GM13977 (cell line): ENCODE measurements around the gene MKLN1.

Experiments
- DNase-seq: peaks from one replicate; pipeline ENCODE4 v3.0.0; 2012; ENCODE audit warnings: low spot score
- CTCF ChIP-seq: IDR thresholded peaks from 2 replicates; pipeline ENCODE4 v1.5.1; 2012; ENCODE audit warnings: mild to moderate bottlenecking, control low read depth; ENCODE audit not compliant: insufficient read depth; ENCODE audit errors: extremely low read depth, missing control alignments
- in situ Hi-C: fragments of 300-500 bp; cut with MboI; formaldehyde crosslinking; loops from one replicate; pipeline ENCODE4 v1.12.0; 2022; ENCODE audit warnings: low sequenced_read_pairs, low pct_unique_long_range_greater_than_20kb, mixed read lengths, inconsistent platforms; ENCODE audit not compliant: unreplicated experiment

Gene MKLN1

GRCh38 chr7:131370523-131370968, 42.9 kb downstream of the MKLN1 start:
- in situ Hi-C loops, result no loop called here

DNA sequence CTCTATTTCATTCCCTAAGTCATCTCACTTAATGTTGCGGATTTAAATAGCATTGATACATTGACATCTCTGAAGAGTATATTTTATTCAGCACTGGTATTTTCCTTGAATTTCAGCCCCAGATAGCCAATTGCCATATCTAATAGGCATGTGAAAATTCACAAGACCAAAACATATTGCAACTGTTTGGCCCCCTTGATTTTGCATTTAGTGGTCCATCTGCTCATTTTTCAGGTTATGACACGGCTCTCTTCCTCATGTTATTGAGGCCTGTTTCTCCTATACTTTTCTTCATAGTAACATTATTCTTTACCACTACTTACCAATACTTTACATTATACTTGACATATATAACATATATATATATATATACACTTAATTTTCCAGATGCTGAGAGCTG, 43.7 kb downstream of the MKLN1 start:
- in situ Hi-C loops, result no loop called here
- no peak for TF ChIP-seq CTCF
- DNase-seq, result no peak

More at GRCh38 chr7:131370523-131370968, 42.9 kb downstream of the MKLN1 start:
- peak; percentile 7 for DNase-seq
- no peak for TF ChIP-seq CTCF

DNA sequence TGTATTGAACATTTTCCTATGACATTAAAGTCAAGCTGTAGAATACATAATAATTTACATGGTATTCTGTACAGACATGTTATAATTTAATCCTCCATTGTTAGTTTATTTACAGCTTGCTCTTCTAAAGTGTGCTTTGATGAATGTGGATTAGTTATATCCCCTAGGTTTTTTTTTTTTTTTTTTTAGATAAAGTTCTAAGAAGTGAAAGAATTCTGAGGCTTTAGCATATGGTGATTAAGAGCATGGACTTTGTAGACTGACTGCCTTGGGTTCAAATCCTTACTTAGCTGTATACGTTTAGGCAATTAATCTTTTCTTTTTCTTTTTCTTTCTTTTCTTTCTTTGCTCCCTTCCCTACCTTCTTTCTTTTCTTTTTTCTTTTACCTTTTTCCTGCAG, 44.9 kb downstream of the MKLN1 start:
- in situ Hi-C loops, result no loop called here
- TF ChIP-seq CTCF, result no peak
- no peak for DNase-seq

DNA sequence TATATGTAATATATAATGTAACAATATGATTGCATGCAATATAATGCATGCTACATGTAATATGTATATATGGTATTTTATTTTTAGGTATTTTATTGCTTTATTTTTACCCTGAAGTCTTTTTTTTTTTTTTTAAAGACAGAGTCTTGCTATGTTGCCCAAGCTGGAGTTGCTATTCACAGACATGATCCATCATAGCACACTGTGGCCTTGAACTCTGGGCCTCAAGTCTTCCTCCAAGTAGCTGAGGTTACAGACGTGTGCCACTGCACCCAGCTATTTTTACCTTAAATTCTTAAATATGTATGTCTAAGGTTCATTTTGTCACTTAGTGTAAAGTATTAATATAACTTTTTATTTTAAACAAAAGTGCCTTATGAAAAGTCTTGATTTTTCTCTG, 47.1 kb downstream of the MKLN1 start:
- no peak for TF ChIP-seq CTCF
- DNase-seq, result no peak
- in situ Hi-C loops, result no loop called here

DNA sequence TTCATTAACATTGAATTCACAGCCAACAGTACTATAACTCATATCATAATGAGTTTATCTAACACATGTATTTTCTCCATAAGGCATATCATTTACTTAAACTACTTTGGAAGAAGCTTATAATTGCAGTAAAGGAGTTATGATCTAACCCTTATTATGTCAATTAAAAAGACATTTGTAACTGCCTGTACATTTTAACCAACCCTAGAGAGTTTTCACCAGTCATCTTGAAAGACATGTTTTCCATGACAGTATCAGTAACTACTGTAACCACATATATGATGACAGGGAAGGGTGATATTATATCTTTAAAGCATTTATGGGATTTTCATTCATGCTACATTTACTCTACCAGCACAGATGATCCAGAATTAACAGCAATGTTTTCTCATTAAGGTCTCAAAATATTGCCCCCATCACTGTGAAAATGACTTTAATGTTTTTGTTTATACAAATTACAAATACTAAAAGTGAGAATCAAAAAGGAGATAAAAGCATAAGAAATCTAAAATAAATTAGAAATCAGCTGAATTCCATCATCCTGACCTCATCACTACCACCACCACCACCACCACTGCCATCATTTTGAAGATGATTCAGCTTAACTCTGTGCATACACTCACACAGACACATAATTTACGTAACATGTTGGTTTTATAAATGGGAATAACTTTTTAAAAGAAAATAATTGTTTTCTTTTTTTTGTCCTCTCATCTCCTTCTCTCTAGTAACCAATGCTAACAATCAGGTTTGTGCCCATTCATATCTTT, 53.6 kb downstream of the MKLN1 start:
- no peak for TF ChIP-seq CTCF
- no peak for DNase-seq
- in situ Hi-C loops, result no loop called here

GRCh38 chr7:131383417-131384285, 56.0 kb downstream of the MKLN1 start:
- no peak for TF ChIP-seq CTCF
- in situ Hi-C loops, result no loop called here
- DNase-seq, result no peak
